ENCODE measurements around the gene CAPN15.
A peak's percentile ranks its signal among the peaks of the same experiment; 100 is the strongest.

CAPN15 gene

DNA sequence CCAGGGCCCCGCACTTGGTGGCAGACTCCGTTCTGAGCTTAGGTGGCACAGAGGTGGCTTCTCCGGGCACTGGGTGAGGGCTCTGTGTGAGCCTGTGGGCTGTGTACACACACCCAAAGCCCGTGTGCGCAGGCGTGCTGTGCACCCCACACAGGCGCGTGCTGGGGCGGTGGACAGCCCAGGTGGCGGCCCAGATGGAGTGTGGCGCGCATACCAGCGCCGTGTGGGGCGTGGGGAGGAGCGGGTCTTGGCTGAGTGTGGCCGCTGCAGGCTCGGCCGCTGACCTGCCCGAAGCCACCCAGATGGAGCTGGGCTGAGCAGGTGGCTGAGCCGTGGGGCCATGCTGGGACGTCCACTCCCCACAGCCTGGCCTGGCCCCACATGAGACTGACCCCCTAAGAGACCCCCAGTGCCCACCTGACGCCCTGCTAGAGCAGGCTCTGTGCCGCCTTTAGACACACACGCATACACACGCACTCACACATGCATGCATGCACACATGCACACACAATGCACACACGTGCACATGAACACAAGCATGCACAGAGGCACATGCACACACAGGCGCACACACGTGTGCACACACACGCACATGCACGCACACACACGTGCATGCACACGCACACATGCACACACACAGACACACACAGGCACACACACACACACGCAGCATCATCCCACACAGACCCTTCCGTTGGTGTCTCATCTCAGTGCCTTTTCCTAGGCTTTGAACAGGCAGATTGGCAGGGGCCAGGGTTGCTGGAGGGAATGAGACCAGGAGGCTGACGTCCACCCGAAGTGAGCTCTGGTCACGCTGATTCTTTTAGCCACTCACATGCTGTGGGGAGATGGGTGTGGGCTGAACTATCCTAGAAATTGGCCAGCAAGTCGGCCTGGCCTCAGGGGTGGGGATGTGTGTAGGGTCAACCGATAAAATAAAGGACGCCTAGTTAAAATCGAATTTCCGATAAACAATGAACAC lies 34.7 kb downstream of the CAPN15 start:
- H3K27me3 ChIP-seq (ENCODE audit: control insufficient read depth in 1 of 2, insufficient read depth in 2 of 2, low read length in 2 of 2): peaks cover 22 to 41% of the 10 kb centered on the region in 2 donors
- H3K9ac ChIP-seq (ENCODE audit: low read depth in 1 of 2, low read length in 2 of 2): no peak overlapping the region
- H3K4me3 ChIP-seq (ENCODE audit: low read depth in 1 of 2, low read length in 2 of 2): no peak overlapping the region
- H3K9me3 ChIP-seq (ENCODE audit: control insufficient read depth in 1 of 2, low read length in 2 of 2): no peaks in the 10 kb centered on the region
- no peaks in the 10 kb centered on the region for H3K36me3 ChIP-seq (ENCODE audit: control insufficient read depth in 1 of 2, insufficient read depth in 2 of 2, low read length in 2 of 2)
- peaks cover 11 to 15% of the 10 kb centered on the region in 2 donors for H3K4me1 ChIP-seq (ENCODE audit: control insufficient read depth in 1 of 2, insufficient read depth in 2 of 2, low read length in 2 of 2)
- H3K27ac ChIP-seq (ENCODE audit: low read depth, low read length): no peak overlapping the region

DNA sequence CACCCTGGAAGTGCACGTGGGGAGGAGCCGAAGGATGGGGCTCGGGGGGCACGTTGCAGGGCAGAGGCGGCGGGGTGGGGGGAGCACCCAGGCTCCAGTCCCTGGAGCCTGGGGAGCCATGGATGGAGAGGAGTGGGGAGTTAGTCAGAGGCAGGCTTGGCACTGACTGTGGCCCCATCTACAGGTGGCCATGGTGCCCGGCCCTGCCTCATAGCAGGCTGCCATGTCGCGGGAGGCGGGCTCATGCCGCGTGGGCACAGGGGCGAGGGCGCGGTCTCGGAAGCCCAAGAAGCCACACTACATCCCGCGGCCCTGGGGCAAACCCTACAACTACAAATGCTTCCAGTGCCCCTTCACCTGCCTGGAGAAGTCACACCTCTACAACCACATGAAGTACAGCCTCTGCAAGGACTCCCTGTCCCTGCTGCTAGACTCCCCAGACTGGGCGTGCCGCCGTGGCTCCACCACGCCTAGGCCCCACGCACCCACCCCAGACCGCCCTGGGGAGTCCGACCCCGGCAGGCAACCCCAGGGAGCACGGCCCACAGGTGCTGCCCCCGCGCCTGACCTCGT lies 35.6 kb downstream of the CAPN15 start:
- no peak overlapping the region for H3K9ac ChIP-seq (ENCODE audit: low read depth in 1 of 2, low read length in 2 of 2)
- no peak overlapping the region for H3K4me3 ChIP-seq (ENCODE audit: low read depth in 1 of 2, low read length in 2 of 2)
- no peaks in the 10 kb centered on the region for H3K36me3 ChIP-seq (ENCODE audit: control insufficient read depth in 1 of 2, insufficient read depth in 2 of 2, low read length in 2 of 2)
- H3K27me3 ChIP-seq (ENCODE audit: control insufficient read depth in 1 of 2, insufficient read depth in 2 of 2, low read length in 2 of 2): peaks cover 22 to 34% of the 10 kb centered on the region in 2 donors
- no peak overlapping the region for H3K27ac ChIP-seq (ENCODE audit: low read depth, low read length)
- H3K9me3 ChIP-seq (ENCODE audit: control insufficient read depth in 1 of 2, low read length in 2 of 2): no peaks in the 10 kb centered on the region
- H3K4me1 ChIP-seq (ENCODE audit: control insufficient read depth in 1 of 2, insufficient read depth in 2 of 2, low read length in 2 of 2): peaks cover 18 to 24% of the 10 kb centered on the region in 2 donors

DNA sequence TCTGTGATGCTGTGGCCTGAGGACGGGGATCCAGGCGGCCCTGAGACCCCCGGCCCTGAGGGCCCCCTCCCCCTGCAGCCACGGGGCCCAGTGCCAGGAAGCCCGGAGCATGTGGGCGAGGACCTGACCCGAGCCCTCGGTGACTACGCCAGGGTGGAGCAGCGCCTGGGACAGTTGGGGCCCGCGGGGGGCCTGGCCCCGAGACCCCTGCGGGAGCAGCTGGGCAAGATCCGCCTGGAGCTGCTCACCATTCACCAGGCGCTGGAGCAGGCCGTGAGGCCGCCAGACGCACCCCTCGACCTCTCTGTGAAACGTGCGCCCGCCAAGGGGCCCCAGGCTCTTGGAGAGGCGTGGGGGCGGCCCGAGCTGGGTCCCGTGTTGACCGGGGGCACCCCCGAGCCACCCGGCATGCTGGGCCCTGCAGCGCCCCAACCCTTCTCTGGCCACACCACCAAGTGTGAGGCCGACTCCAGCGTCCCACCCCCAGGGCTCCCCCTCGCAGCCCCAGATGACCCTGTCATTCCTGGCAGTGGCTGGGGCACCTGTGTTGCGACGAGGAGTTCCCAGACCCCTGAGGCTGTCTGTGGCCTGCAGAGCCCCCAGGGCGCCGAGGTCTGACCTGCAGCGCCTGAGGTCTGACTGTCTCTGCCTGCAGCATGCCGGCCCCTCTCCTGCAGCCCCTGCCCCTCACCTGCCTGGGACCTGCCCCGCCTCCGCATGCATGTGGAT lies 37.3 kb downstream of the CAPN15 start:
- Histone ChIP-seq H3K36me3 (ENCODE audit: control insufficient read depth in 1 of 2, insufficient read depth in 2 of 2, low read length in 2 of 2) (no peaks in the 10 kb centered on the region), H3K4me1 (ENCODE audit: control insufficient read depth in 1 of 2, insufficient read depth in 2 of 2, low read length in 2 of 2) (peaks cover 31 to 36% of the 10 kb centered on the region in 2 donors), H3K4me3 (ENCODE audit: low read depth in 1 of 2, low read length in 2 of 2) (no peak overlapping the region), H3K27me3 (ENCODE audit: control insufficient read depth in 1 of 2, insufficient read depth in 2 of 2, low read length in 2 of 2) (peaks cover 13 to 21% of the 10 kb centered on the region in 2 donors), H3K9me3 (ENCODE audit: control insufficient read depth in 1 of 2, low read length in 2 of 2) (no peaks in the 10 kb centered on the region), H3K27ac (ENCODE audit: low read depth, low read length) (no peak overlapping the region), H3K9ac (ENCODE audit: low read depth in 1 of 2, low read length in 2 of 2) (no peak overlapping the region)

DNA sequence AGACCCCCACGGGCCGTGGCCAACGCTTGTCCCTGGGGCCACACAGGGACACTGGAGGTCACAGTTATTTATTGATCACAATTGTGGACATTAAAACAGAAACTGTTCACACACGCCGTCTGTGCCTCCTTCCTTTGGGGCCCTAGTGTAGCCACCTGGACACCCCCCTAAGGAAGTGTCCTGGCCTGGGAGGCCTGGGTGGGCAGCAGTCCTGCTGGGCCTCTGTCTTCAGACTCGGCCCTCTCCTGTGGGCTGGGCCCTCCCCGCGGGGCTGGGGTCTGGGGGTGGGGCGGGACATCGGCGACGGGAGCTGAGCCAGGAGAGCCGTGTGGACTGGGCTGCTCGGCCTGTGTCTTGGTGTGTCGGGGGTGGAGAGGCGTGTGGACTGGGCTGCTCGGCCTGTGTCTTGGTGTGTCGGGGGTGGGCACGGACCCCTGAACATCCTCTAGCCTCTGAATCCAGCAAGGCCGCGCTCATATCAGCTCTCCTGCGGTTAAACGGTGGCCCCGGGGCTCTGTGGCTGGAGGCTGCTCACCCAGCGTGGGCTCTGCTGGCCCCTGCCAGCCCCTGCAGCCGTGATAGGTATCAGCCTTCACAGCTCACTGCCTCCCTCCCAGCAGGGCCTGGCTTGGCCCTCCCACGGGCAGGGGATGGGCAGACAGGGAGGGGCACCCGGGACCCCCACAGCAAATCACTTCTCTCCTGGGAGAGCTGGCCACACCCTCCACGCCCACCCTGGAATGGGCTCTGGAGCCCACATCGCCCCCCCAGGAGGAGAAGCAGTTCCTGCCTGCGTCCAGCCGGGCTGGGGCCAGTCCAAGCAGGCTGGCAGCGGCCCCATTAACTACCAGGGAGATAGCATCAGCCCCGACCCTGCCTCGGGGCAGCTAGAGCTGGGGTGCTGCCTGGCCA lies 38.2 kb downstream of the CAPN15 start:
- H3K27me3 ChIP-seq (ENCODE audit: control insufficient read depth in 1 of 2, insufficient read depth in 2 of 2, low read length in 2 of 2): peaks cover 13 to 21% of the 10 kb centered on the region in 2 donors
- H3K36me3 ChIP-seq (ENCODE audit: control insufficient read depth in 1 of 2, insufficient read depth in 2 of 2, low read length in 2 of 2): no peaks in the 10 kb centered on the region
- peaks cover 31 to 39% of the 10 kb centered on the region in 2 donors for H3K4me1 ChIP-seq (ENCODE audit: control insufficient read depth in 1 of 2, insufficient read depth in 2 of 2, low read length in 2 of 2)
- H3K4me3 ChIP-seq (ENCODE audit: low read depth in 1 of 2, low read length in 2 of 2): no peak overlapping the region
- H3K9ac ChIP-seq (ENCODE audit: low read depth in 1 of 2, low read length in 2 of 2): no peak overlapping the region
- no peaks in the 10 kb centered on the region for H3K9me3 ChIP-seq (ENCODE audit: control insufficient read depth in 1 of 2, low read length in 2 of 2)
- H3K27ac ChIP-seq (ENCODE audit: low read depth, low read length): no peak overlapping the region

DNA sequence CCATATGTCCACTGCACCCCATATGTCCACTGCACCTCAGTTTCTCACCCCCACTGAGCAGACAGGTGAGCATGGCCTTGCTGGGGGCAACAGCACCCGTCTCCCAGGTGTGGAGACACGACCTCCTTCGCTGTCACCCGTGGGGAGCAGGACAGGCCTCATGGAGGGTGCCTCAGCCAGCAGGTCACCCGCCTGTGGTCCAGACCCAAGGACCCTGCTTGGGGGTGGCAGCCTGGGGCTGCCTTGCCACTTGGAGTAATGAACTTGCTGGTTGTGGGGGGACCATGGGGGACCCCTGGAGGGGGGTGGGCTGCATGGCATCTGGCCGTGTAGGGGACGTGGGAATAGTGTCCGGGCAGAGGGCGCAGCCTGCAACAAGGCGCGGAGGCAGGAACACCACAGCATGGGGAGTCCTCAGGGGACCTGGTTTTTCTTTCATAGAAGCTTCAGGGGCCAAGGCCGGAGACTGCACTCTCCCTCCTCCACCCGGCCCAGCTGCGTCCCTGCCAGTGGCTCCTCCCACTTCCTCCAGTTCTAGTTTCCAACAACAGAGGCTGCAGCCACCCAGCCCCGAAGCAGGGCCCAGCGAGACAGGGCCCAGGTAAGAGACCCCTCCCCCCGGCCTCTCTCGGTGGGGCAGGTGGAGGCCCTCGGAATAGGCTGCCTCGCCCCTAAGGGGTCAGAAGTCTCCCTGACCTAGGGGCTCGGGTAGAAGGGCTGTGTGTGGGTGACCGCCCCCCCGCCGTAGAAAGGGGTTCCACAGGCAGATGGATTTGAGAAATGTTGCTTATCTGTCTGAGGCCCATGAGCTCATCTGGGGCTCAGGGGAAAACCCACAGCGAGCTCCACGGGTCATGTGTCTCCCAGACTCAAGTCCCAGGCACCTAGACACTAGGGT lies 39.2 kb downstream of the CAPN15 start, which contains the start of gene NHLRC4:
NHLRC4 (plus strand) TSS at position 531 of the 898 bp plus-strand sequence. CDS start 1,043 bp downstream, outside the sequence.
- Histone ChIP-seq H3K4me1 (ENCODE audit: control insufficient read depth in 1 of 2, insufficient read depth in 2 of 2, low read length in 2 of 2) (peaks cover 31 to 45% of the 10 kb centered on the region in 2 donors), H3K27ac (ENCODE audit: low read depth, low read length) (peak within 1 kb of the TSS; percentile 20), H3K9ac (ENCODE audit: low read depth in 1 of 2, low read length in 2 of 2) (peak within 1 kb of the TSS; percentile 47 to 68), H3K36me3 (ENCODE audit: control insufficient read depth in 1 of 2, insufficient read depth in 2 of 2, low read length in 2 of 2) (no peaks in the 10 kb centered on the region), H3K27me3 (ENCODE audit: control insufficient read depth in 1 of 2, insufficient read depth in 2 of 2, low read length in 2 of 2) (peaks cover 3 to 11% of the 10 kb centered on the region in 2 donors), H3K4me3 (ENCODE audit: low read depth in 1 of 2, low read length in 2 of 2) (peak within 1 kb of the TSS; percentile 50 to 58), H3K9me3 (ENCODE audit: control insufficient read depth in 1 of 2, low read length in 2 of 2) (no peaks in the 10 kb centered on the region)

DNA sequence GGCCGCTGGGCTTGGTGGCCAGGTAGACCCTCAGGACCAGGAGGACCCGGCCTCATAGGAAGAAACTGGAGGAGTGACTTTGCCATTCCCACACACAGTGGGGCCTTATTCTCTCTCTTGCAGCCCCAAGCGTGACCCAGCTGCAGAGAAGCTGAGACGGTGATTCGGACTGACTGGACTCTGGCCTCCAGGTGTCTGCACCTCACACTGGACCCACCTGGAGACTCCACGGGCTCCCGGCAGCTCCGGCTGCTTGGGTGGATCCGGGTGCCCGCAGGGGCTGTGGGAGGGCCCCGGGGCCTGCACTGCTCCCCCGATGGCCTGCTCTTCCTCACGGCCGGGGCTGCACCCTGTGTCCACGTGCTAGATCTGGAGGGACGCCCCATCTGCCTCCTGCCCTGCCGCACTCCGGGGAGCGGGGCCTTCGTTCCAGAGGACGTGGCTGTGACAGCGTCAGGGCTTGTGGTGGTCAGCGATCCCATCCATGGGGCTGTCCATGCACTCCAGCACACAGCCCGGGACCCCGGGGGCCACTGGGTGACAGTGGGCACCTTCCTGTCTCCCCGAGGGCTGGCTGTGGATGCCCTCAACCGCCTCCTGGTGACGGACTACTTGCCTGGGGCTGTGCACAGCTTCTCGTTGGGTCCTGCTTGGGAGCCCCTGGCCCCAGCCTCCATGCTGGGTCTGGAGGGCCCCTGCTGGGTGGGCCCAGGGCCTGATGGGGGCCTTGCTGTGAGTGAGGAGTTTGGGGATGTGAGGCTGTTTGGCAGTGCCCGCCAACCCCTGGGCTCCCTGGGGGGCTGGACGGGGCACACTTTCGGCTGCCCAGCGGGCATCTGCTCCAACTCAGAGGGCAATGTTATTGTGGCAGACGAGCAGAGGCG lies 40.1 kb downstream of the CAPN15 start:
- peaks cover 0 to 2% of the 10 kb centered on the region in 2 donors for H3K27me3 ChIP-seq (ENCODE audit: control insufficient read depth in 1 of 2, insufficient read depth in 2 of 2, low read length in 2 of 2)
- H3K36me3 ChIP-seq (ENCODE audit: control insufficient read depth in 1 of 2, insufficient read depth in 2 of 2, low read length in 2 of 2): no peaks in the 10 kb centered on the region
- peak overlapping the region; percentile 50 to 58 for H3K4me3 ChIP-seq (ENCODE audit: low read depth in 1 of 2, low read length in 2 of 2)
- H3K27ac ChIP-seq (ENCODE audit: low read depth, low read length): no peak overlapping the region
- peaks cover 31 to 45% of the 10 kb centered on the region in 2 donors for H3K4me1 ChIP-seq (ENCODE audit: control insufficient read depth in 1 of 2, insufficient read depth in 2 of 2, low read length in 2 of 2)
- peak overlapping the region; percentile 47 to 68 for H3K9ac ChIP-seq (ENCODE audit: low read depth in 1 of 2, low read length in 2 of 2)
- no peaks in the 10 kb centered on the region for H3K9me3 ChIP-seq (ENCODE audit: control insufficient read depth in 1 of 2, low read length in 2 of 2)

DNA sequence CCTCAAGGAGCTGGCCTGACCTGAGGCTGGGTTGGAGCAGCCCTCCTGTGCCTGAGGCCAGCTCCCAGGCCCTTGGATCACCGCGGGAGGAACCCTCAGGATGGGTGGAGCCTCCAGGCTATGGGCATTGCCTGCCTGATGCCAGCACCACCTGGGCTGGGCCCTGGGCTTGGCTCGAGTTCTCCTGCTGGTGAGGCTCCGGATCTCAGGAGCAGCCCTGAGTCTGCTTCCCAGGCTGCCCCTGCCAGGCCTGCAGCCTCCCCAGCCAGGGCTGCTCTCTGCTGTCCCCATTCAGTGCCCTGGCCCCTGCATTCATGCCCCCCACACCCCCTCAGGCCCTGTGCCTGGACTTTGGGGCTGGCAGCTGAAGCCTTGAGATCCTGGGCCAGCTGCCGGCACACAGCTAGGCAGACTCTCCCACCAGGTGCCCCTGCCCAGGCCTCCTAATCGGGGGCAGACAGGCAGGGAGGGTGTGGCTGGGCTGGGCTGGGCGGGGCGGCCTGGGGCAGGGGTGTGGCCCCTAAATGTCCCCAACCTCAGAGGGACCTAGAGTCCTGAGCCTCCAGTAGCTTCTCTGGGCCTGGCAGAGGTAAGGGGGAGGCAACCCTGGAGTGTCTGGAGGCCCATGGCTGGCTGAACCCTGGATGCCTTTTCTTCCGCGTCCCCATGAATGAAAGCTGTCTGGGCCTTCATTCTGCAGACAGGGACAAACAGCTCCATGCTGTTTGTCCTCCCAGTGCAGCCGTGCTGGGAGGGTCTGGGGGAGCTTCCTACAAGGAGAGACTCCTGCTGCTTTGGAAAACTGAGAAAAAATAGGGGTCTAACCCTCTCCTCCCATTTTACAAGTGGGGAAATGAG lies 41.1 kb downstream of the CAPN15 start:
- H3K4me1 ChIP-seq (ENCODE audit: control insufficient read depth in 1 of 2, insufficient read depth in 2 of 2, low read length in 2 of 2): peaks cover 31 to 45% of the 10 kb centered on the region in 2 donors
- H3K9me3 ChIP-seq (ENCODE audit: control insufficient read depth in 1 of 2, low read length in 2 of 2): no peaks in the 10 kb centered on the region
- H3K4me3 ChIP-seq (ENCODE audit: low read depth in 1 of 2, low read length in 2 of 2): peak overlapping the region; percentile 57 to 68
- H3K36me3 ChIP-seq (ENCODE audit: control insufficient read depth in 1 of 2, insufficient read depth in 2 of 2, low read length in 2 of 2): no peaks in the 10 kb centered on the region
- no peak overlapping the region for H3K27ac ChIP-seq (ENCODE audit: low read depth, low read length)
- no peaks in the 10 kb centered on the region for H3K27me3 ChIP-seq (ENCODE audit: control insufficient read depth in 1 of 2, insufficient read depth in 2 of 2, low read length in 2 of 2)
- H3K9ac ChIP-seq (ENCODE audit: low read depth in 1 of 2, low read length in 2 of 2): peak overlapping the region; percentile 54 to 58

All from duodenal mucosa (tissue), 2 donors.